Measurements from ENCODE around the gene TMIGD3. TPM values are rescaled to one million over a fixed set of nuclear protein-coding genes. Genes with fewer than 3 reads are reported as not detected.

TMIGD3 gene
- total RNA-seq, 1 donor from 2014 or later = 1.2 TPM

DNA sequence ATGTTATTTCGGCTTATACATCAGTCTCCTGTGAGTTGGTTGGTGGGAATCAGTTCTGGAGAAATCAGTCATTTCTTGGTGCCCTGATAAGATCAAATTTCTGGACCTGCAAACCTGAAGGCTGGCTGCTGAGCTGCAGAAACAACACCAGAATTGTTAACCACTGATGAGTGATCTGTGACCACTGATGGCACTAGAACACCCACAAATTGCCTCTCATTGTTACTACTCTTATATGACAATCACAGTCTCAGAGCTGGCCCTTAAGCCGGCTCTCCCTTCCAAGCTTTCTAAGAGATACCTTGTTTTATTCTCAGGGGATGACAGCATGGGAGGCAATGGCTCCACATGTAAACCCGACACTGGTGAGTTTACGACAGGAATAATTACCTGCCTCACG lies 27.7 kb downstream of the TMIGD3 start:
- no peak for DNase-seq (ENCODE audit: low spot score)

DNA sequence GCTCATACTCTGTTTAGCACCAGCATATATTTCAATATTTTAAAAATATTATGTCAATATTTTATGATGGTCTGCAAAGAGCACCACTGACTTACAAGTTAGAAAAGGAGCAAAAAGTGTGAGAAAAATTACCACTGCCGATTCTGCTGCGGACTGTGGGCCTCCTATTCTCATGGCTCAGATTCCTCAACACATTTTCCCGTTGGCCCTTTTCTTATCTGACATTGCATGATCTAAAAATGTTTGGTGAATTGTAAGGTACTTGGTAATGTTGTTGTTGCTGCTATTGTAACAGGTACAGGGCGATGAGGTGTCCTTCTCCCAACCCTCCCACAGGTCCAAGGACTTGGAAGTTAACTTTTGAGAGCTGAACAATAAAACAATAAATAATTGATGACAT lies 28.9 kb downstream of the TMIGD3 start:
- no peak for DNase-seq (ENCODE audit: low spot score)

DNA sequence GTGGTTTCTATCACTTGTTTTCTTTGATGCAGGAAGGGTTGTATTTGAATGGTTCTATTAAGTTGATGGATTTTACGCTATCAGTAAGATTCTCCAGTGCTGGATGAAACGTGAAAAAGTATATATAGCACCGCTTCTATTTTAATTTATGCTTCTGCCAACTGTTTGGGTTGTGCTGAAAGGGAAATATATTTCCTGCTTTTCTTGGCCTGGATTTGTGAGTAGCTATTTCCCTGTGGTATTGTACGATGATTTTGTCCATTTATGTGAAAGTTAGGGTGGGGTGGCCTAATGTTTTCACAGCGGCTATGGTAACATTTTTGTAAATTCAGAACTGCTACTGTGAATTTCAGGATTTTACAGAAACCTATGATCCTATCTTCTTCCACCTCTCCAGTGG lies 29.3 kb downstream of the TMIGD3 start:
- DNase-seq (ENCODE audit: low spot score) = no peak

DNA sequence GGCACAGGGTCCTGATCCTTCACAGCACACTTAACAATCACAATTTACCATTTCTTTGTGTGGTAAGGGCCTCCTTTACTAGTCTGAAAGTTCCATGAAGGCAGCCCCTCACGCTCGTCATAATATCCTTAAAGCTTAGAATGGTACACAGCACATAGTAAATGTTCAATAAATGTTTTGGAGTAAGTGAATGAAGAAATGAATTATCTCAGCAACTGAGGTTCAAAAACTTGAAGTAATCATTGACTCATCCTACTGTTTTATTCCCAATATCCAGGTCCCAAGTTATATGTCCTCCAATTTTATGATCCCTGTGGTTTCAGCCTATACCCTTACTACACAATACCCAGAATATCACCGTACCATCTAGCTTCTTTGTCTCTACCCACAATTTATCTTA lies 31.9 kb downstream of the TMIGD3 start:
- no peak for DNase-seq (ENCODE audit: low spot score)

DNA sequence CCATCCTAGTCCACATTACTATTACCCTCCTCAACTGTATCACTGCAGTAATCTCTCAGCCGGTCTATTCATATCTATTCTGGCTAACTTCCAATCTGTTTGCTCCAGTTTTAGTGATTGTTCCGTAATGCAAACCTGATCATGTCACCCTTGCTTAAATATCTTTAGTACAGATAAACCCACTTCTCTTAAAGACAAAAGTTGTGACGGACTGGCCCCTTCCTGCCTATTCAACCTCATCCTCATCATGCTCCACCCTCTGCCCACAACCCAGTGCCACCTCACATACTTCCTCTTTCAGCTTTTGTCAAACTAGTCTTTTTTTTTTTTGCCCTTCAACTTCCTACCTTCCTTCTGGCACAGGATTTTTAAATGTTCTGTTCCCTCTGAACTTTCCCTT lies 32.4 kb downstream of the TMIGD3 start:
- DNase-seq (ENCODE audit: low spot score) = no peak

DNA sequence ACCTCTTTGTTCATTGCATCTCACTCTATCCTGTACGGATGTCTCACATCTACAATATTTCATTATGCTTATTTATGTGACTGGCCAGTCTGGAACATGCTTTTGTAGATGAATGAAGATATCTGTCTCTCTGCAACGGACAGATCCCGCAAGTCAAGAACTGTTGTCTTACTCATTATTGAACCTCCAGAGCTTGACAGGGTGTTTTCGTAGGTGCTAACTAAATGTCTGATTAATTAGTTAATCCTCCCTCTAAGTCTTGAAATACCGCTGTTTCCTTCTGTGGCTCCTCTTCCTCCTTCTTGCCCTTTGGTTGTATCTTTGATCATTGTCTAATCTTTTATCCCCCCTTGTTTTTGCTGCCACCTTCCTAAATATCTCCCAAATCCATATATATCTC lies 32.8 kb downstream of the TMIGD3 start:
- no peak for DNase-seq (ENCODE audit: low spot score)

DNA sequence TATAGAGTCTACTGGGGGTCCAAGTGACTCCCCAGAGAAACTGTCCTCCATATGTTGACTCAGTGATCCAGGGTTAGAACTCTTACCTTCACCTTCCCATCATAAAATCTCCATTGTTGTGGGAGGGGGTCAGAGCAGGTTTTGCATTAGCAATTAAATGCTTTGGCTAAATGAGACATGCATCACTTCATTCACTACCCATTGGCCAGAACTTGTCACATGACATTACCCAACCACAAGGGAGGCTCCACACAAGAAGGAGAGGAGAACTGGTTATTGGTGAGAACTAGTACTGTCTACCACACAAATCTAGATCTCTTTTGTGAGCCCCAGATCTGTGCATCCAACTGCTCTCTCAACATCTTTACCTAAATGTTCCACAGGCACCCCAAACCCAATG lies 33.9 kb downstream of the TMIGD3 start:
- DNase-seq (ENCODE audit: low spot score) = no peak

DNA sequence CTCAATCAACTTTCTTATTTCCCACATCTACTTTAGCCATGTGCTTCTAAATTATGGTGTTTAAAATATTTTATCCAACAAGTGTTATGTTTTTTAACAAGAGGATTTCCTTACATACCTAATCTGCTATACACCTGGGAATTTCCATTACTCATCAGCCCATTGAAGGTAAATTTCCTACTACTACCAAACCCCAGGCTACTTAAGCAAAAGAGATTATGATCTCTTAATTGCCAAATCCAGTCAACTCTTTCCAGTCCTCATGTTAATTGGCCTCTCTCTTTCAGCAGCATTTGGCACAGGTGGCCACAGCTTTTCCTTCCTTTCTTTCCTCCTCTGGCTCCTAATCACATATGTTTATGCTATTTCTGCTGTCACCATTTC lies 34.7 kb downstream of the TMIGD3 start:
- DNase-seq (ENCODE audit: low spot score) = no peak

DNA sequence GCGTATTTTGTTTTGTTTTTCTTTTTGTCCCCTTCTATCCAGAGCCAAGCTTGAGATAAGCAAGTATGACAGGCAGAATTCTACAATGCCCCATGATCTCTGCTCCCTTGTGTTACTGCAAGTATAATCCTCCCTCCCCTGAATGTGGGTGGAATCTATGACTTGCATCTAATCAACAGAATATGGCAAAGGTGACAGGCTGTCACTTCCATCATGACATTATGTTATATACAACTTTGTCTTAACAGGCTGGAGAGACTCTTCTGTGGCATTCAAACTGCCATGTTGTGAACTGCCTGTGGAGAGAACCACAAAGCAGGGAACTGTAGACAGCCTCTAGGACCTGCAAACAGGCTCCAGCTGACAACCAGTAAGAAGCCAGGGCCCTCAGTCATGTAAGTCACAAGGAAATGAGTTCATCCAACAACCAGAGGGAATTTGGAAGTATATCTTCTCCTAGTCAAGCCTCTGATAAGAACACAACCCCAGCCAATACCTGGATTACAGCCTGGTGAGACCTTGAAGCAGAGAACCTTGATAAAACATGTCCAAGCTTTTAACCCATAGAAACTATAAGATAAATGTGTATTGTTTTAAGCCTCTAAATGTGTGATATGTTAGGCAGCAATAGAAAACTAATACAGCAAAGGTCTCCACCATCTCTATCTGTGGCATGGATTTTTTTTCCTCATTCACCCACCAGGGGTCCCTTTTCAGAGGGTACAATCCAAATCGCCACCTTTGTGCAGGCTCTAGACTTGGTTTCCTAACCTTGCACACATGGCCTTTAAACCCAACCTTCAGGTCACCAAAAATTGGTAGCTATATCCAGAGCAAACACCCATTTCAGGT lies 35.3 kb downstream of the TMIGD3 start:
- DNase-seq (ENCODE audit: low spot score) = no peak

DNA sequence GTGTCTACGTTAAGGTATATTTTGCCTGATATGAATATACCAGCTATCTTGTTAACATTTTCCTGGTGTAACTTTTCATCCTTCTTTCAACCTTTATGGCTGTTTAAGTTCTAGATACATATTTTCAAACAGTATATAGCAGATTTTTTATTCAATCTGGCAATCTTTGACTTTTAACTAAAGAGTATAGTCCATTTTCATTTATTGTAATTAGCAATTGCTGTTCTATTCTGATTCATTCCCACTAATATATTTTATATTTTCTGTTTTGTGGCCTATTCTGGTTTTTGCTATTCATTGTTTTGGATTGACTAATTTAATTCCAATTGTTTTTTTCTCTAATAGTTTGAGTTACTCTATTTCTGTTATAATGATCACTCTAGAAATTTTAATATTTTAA lies 37.0 kb downstream of the TMIGD3 start:
- no peak for DNase-seq (ENCODE audit: low spot score)

DNA sequence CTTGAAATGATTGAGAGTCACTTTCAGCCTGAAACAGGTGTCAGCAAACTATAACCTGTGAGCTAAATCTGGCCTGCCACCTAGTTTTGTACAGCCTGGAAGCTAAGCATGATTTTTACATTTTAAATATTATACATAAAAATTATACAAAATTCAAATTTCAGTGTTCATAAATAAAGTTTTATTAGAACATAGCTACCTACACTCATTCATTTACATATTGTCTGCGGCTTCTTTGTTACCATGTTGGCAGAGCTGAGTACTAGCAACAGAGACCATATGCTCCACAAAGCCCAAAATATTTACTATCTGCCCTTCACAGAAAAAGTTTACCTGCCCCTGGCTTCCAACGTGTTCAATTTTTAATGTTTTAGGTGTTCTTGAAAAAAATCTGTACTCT lies 37.7 kb downstream of the TMIGD3 start:
- DNase-seq (ENCODE audit: low spot score) = no peak

DNA sequence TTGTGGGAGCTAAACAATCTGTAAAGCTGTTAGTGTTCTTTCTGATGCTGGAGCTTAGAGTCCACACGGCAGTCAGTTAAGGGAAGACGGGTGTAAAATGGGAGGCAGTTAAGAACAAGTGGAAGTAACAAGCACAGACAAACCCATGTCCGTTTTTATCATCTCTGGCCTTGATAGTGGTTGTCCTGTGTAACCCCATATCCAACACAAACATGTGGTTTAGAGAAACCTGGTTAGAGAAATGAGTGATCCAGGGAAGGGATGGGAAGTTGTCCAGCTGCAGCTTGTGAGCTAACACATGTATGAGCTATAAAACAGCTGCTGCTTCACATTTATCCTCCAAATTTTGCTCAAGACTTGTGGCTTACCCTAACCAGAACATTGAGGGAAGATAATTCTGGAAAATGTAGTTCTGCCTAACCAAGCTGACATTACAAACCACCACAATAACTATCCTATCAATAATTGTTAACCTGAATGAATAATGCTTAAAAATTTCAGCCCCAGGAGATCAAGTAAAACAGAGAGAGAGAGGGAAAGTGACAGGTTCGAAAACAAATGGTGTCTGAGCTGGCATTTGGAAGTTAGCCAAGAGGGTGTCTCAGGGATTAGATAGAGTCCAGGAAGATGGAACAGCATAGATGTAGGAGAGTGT lies 40.3 kb downstream of the TMIGD3 start:
- DNase-seq (ENCODE audit: low spot score) = no peak

DNA sequence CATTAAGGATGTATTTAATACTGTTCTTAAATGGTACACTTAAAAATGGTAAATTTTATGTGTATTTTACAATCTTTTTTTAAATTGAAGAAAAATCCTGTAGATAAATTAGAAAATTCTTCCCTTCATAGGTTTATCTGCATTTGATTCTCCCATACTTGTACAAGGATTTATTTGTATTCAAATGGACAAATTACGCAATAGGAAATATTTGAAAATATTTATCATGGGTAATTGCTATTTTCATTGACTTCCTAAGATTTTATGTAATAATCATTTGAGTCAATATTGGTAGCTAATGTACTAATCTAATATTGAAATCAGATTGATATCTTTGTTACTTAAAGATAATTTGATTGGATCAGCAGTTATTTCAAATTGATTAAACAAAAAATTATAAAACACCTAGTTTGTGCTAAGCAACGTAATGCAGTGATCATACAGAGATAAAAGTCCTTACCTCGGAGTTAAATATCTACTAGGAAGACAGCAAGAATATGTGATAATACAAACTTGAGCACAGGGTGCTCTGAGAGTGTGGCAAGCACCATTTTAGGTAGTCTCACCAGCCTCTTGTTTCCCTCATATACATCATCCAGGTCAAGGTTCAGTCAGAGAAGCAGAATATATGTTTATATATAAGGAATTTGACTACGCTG lies 40.9 kb downstream of the TMIGD3 start:
- no peak for DNase-seq (ENCODE audit: low spot score)

DNA sequence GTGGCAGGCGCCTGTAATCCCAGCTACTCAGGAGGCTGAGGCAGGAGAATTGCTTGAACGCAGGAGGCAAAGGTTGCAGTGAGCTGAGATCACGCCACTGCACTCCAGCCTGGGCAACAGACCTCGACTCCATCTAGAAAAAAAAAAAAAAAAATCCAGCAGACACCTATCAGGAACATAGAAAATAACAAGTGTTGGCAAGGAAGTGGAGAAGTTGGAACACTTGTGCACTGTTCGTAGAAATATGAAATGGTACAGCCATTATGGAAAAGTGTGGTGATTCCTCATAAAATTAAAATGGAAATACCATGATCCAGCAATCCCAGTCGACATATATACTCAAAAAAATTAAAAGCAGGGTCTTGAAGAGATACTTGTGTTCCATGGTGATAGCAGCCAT lies 41.7 kb downstream of the TMIGD3 start:
- no peak for DNase-seq (ENCODE audit: low spot score)

DNA sequence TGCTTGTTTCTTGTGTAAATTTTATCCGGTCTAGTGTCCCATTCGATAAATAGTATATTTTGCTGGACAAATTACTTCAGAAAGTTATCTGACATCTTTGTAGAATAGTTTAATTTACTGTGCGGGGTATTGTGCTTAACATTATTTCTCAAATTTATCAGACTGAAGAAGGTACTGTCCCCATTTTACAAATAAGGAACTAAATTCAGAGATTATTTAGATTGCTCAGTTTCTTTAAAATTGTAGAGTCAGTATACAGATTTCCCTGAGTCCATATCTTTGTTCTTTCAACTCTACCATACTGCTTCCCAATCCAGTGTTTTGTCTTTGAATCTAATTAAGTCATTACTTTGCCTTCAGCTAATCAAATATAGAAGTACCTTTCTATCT lies 47.8 kb downstream of the TMIGD3 start:
- no peak for DNase-seq (ENCODE audit: low spot score)

DNA sequence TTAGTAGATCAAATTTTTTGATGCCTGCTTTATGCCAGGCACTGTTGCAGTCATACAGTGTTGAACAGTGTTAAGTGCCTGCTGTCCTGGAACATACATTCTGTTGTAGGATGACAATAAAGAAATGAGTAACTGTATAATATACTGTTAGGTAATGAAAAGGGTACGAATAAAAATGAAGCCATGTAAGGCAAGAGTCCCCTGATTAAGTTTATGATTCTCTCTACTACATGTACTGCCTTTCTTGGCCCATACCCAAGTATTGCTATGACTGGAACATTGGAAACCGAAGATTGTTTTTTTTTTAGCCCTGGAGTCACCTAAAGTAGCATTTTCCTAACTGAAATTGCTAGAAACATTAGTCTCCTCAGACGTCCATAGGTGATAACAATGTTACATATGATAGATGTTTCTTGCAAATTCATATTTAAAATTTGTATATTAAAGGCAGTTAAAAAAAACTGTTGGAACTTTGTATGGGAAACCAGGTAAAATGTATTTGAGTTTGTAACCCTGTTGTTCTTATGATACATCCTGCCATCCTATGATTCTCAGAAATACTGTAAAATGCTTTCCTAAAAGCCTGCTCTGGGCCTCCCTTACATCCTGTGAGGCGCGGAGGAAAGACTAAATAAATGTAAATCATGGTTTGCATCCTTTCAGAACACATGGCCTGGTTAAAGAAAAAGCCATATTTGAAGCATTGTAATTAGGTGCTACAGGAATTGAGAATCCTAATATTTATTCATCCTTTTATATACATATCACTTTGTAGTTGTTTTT lies 48.4 kb downstream of the TMIGD3 start:
- DNase-seq (ENCODE audit: low spot score) = no peak

DNA sequence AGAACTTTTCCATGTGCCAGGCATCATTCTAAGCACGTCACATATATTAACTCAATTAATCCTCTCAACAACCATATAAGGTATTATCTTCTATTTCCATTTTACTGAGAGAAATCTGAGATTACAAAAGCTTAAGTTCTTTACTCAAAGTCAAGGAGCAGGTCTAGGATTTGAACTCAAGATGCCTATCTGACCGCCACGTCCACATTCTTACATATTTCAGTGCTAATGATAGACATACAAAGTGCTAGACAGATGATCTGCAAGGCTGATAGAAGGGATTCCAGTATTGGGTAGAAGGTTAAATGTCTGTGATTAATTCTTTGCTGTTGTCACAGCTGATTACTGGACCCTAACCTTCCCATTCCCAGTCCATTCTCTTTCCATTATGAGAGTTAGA lies 49.7 kb downstream of the TMIGD3 start:
- no peak for DNase-seq (ENCODE audit: low spot score)

DNA sequence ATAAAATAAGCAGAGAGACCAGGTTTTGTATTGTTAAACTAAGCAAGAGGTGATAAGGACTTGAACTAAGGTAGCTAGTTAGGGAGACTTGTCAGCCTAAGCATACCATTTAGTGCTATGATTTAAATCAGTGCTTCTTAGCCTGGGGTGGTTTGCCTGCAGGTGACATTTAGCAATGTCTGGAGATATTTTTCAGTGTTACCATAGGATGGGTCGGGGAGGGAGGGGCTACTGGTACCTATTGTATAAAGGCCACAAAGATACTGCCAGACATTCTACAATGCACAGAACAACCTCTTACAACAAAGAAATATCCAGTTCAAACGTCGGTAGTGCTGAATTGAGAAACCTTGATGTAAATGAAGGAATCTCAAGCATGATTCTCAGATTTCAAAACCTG lies 50.9 kb downstream of the TMIGD3 start:
- DNase-seq (ENCODE audit: low spot score) = no peak

DNA sequence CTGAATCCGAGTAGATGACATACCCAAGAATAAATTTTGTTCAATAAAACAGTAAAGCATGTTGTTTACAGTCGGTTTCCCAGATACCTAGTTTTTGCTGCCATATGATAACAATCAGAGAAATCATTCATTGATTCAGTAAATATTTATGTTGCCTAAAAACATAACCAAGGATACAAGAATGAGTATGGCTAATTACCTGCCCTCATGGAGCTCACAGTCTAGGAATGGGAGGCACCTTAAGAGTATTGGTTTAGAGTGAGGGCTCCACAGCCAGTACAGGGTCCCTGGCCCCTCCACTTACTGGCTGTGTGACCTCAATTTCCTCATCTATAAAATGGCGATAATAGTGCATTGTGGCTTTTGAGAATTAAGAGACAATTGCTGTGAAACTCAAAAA lies 53.2 kb downstream of the TMIGD3 start:
- no peak for DNase-seq (ENCODE audit: low spot score)

DNA sequence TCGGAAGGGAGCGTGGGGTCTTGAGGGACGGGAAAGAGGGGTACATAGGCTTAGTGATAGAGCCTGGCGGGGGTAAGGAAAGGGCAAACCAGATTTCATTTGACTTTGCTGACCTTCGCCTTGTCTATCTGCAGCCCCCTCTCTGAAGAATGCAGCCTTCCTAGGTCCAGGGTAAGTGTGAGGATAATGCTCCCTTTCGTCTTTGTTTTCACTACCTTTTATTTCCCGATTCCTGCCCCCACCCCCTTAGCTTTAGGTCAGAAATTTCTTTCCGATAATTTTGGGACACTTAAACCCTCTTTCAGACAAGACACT lies 53.8 kb downstream of the TMIGD3 start:
- no peak for DNase-seq (ENCODE audit: low spot score)

DNA sequence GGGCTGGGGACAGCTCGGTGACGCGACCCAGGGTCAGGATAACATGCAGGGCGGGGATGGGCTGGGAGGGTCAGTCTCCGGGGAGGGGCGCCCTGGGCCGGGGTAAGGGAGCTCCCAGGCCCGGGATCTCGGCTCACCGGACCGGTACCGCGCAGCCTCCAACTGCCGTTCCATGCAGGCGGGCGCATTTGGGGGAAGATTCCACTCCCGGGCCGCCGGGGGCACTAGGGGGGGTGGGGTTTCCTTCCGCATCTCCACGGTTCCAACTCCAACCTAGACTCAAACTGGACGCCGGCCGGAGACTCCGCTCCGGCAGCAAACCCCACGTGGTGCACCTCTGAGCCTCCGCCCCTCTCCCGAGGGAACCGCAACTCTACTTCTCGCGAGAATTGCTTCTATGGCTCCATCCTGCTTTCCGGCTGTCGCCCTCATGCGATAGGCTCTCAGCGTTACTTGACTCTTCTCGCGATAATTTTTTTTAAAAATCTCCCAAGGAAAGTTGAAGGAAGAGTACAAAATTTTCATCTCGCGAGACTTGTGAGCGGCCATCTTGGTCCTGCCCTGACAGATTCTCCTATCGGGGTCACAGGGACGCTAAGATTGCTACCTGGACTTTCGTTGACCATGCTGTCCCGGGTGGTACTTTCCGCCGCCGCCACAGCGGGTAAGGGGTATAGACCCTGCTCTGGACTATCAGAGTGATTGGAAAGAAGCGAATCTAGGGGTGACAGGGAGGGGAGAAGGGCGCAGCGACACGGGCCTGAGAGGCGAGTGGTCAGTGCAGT lies 54.3 kb downstream of the TMIGD3 start, which contains the start of the genes ATP5PB and WDR77:
Gene ATP5PB, plus strand, starts transcription at position 547 of the 785 bp plus-strand sequence. Its CDS starts 78 bp downstream, at position 625.
Gene WDR77, minus strand, starts transcription at position 339 of the 785 bp plus-strand sequence. Its CDS starts 87 bp downstream, at position 252.
- DNase-seq (ENCODE audit: low spot score) = peak; percentile 97
